Amniotic epithelial cell (primary cell): ENCODE results near the gene GUCY2D.
A peak's percentile ranks its signal among the peaks of the same experiment; 100 is the strongest.
"Not testable (repeated sequence)": the region's sequence is repeated elsewhere in the genome, so short reads cannot be mapped to it uniquely, and the experiment has no call there.

Experiments
- DNase-seq: peaks from one replicate; pipeline ENCODE4 v3.0.0-alpha.2; 2010; ENCODE audit warnings: low read depth

The GUCY2D gene

GRCh38 chr17:8044819-8045810 lies 42.7 kb downstream of the GUCY2D start:
- no peak for DNase-seq

- DNase-seq: no peak
These were observed 44.0 kb downstream of the GUCY2D start for GRCh38 chr17:8046306-8046928.

- DNase-seq: no peak
These were observed 44.7 kb downstream of the GUCY2D start for GRCh38 chr17:8046929-8047768.

GRCh38 chr17:8047769-8048110 lies 45.3 kb downstream of the GUCY2D start:
- no peak for DNase-seq

GRCh38 chr17:8048236-8048635 lies 45.8 kb downstream of the GUCY2D start:
- no peak for DNase-seq

- DNase-seq: no peak
These were observed 46.3 kb downstream of the GUCY2D start for GRCh38 chr17:8048736-8049135.

- no peak for DNase-seq
These were observed 49.4 kb downstream of the GUCY2D start for GRCh38 chr17:8051831-8052230.

- DNase-seq: no peak
These were observed 50.1 kb downstream of the GUCY2D start for GRCh38 chr17:8052256-8053252.

GRCh38 chr17:8053600-8053999 lies 51.2 kb downstream of the GUCY2D start:
- no peak for DNase-seq

- no peak for DNase-seq
These were observed 53.4 kb downstream of the GUCY2D start for GRCh38 chr17:8055851-8056231.

GRCh38 chr17:8056232-8056975 lies 54.0 kb downstream of the GUCY2D start:
- DNase-seq: peak; percentile 98

GRCh38 chr17:8056976-8057625 lies 54.7 kb downstream of the GUCY2D start:
- DNase-seq: no peak

GRCh38 chr17:8057691-8058114 lies 55.3 kb downstream of the GUCY2D start:
- peak; percentile 91 for DNase-seq

- no peak for DNase-seq
These were observed 56.7 kb downstream of the GUCY2D start for GRCh38 chr17:8059131-8059530.

- peak; percentile 53 for DNase-seq
These were observed 57.9 kb downstream of the GUCY2D start for GRCh38 chr17:8060274-8060673.

- DNase-seq: not testable (repeated sequence)
These were observed 59.4 kb downstream of the GUCY2D start for GRCh38 chr17:8061851-8062250.

GRCh38 chr17:8062435-8062806 lies 60.0 kb downstream of the GUCY2D start:
- DNase-seq: peak; percentile 74

- DNase-seq: peak; percentile 28
These were observed 60.5 kb downstream of the GUCY2D start for GRCh38 chr17:8062807-8063483.

- no peak for DNase-seq
These were observed 61.5 kb downstream of the GUCY2D start for GRCh38 chr17:8063761-8064534.
